ENCODE results near the gene ENDOG. TPM values are rescaled to one million over a fixed set of nuclear protein-coding genes. Genes with fewer than 3 reads are reported as not detected.

ENDOG gene
- total and polyA plus RNA-seq, 4 donors: 5.6 to 36.6 (median 27.7) TPM

GRCh38 chr9:128833696-128834095 is 15.4 kb downstream of the ENDOG start:
- H3K36me3 ChIP-seq (ENCODE audit: control insufficient read depth in 4 of 4, insufficient read depth in 4 of 4, low read length in 4 of 4): peaks cover 0 to 9% (median 0%) of the 10 kb centered on the region in 4 donors
- 94 to 97% methylated on average over 10 of the region's 10 CpGs for WGBS, 2 donors
- no peak overlapping the region for H3K9ac ChIP-seq (ENCODE audit: insufficient read depth in 1 of 2, low read length in 2 of 2)
- no peak for TF ChIP-seq CTCF (IDR thresholded peaks at IDR 0.05; ENCODE audit: control extremely low read depth, extremely low read depth)
- no peak overlapping the region for H3K27ac ChIP-seq (ENCODE audit: low read depth in 1 of 2, low read length in 1 of 2)
- ATAC-seq (ENCODE audit: insufficient read depth, low FRiP score) (no peak), DNase-seq (no peak)
- no peaks in the 10 kb centered on the region for H3K9me3 ChIP-seq (ENCODE audit: control insufficient read depth in 4 of 4, insufficient read depth in 3 of 4, low read length in 3 of 4)
- H3K4me3 ChIP-seq: no peak overlapping the region
- H3K27me3 ChIP-seq (ENCODE audit: control insufficient read depth in 3 of 3, insufficient read depth in 3 of 3, low read length in 2 of 3): no peaks in the 10 kb centered on the region
- H3K4me1 ChIP-seq (ENCODE audit: control insufficient read depth in 5 of 5, insufficient read depth in 5 of 5, low read length in 5 of 5): peaks cover 0 to 10% (median 2%) of the 10 kb centered on the region in 5 donors

GRCh38 chr9:128835246-128836210 is 17.2 kb downstream of the ENDOG start:
- no peaks in the 10 kb centered on the region for H3K9me3 ChIP-seq (ENCODE audit: control insufficient read depth in 4 of 4, insufficient read depth in 3 of 4, low read length in 3 of 4)
- no peak overlapping the region for H3K4me3 ChIP-seq
- no peaks in the 10 kb centered on the region for H3K27me3 ChIP-seq (ENCODE audit: control insufficient read depth in 3 of 3, insufficient read depth in 3 of 3, low read length in 2 of 3)
- no peak for ATAC-seq (ENCODE audit: insufficient read depth, low FRiP score)
- no peak overlapping the region for H3K9ac ChIP-seq (ENCODE audit: insufficient read depth in 1 of 2, low read length in 2 of 2)
- no peaks in the 10 kb centered on the region for H3K4me1 ChIP-seq (ENCODE audit: control insufficient read depth in 5 of 5, insufficient read depth in 5 of 5, low read length in 5 of 5)
- no peak overlapping the region for H3K27ac ChIP-seq (ENCODE audit: low read depth in 1 of 2, low read length in 1 of 2)
- DNase-seq: no peak
- 95% methylated on average over 28 of the region's 28 CpGs for WGBS, 2 donors
- H3K36me3 ChIP-seq (ENCODE audit: control insufficient read depth in 4 of 4, insufficient read depth in 4 of 4, low read length in 4 of 4): peaks cover 0 to 9% (median 0%) of the 10 kb centered on the region in 4 donors
- TF ChIP-seq CTCF (IDR thresholded peaks at IDR 0.05; ENCODE audit: control extremely low read depth, extremely low read depth): no peak

GRCh38 chr9:128836509-128837145 is 18.3 kb downstream of the ENDOG start:
- no peaks in the 10 kb centered on the region for H3K4me1 ChIP-seq (ENCODE audit: control insufficient read depth in 5 of 5, insufficient read depth in 5 of 5, low read length in 5 of 5)
- H3K9ac ChIP-seq (ENCODE audit: insufficient read depth in 1 of 2, low read length in 2 of 2): no peak overlapping the region
- H3K9me3 ChIP-seq (ENCODE audit: control insufficient read depth in 4 of 4, insufficient read depth in 3 of 4, low read length in 3 of 4): no peaks in the 10 kb centered on the region
- H3K4me3 ChIP-seq: no peak overlapping the region
- no peak for DNase-seq
- ATAC-seq (ENCODE audit: insufficient read depth, low FRiP score): no peak
- peaks cover 0 to 9% (median 0%) of the 10 kb centered on the region in 4 donors for H3K36me3 ChIP-seq (ENCODE audit: control insufficient read depth in 4 of 4, insufficient read depth in 4 of 4, low read length in 4 of 4)
- H3K27me3 ChIP-seq (ENCODE audit: control insufficient read depth in 3 of 3, insufficient read depth in 3 of 3, low read length in 2 of 3): no peaks in the 10 kb centered on the region
- H3K27ac ChIP-seq (ENCODE audit: low read depth in 1 of 2, low read length in 1 of 2): no peak overlapping the region
- WGBS, 2 donors: 90 to 95% methylated on average over 14 of the region's 14 CpGs
- no peak for TF ChIP-seq CTCF (IDR thresholded peaks at IDR 0.05; ENCODE audit: control extremely low read depth, extremely low read depth)

Measured in lung (tissue), 12 donors.